Mesodermal cell (in vitro differentiated cells): ENCODE results near the gene RBMXL2. TPM values are rescaled to one million over a fixed set of nuclear protein-coding genes. Genes with fewer than 3 reads are reported as not detected.

ENCODE experiments used
- H3K27ac ChIP-seq: 2 replicates; pipeline ENCODE4 v1.7.0; 2013; ENCODE audit warnings: mild to moderate bottlenecking, low read depth, low read length, moderate library complexity; ENCODE audit not compliant: severe bottlenecking
- H3K36me3 ChIP-seq: 2 replicates; pipeline ENCODE4 v1.7.1; 2013; ENCODE audit warnings: mild to moderate bottlenecking, low read length, moderate library complexity; ENCODE audit not compliant: control insufficient read depth, insufficient read depth
- H3K4me1 ChIP-seq: one replicate; pipeline ENCODE4 v1.7.1; 2013; ENCODE audit warnings: mild to moderate bottlenecking, low read length; ENCODE audit not compliant: insufficient read depth, control insufficient read depth, poor library complexity, severe bottlenecking
- H3K4me3 ChIP-seq: 2 replicates; pipeline ENCODE4 v1.7.0; 2013; ENCODE audit warnings: low read length, control low read depth, mild to moderate bottlenecking; ENCODE audit not compliant: insufficient read depth, poor library complexity, severe bottlenecking; ENCODE audit errors: extremely low read depth
- H3K9me3 ChIP-seq: 2 replicates; pipeline ENCODE4 v1.7.1; 2013; ENCODE audit warnings: mild to moderate bottlenecking, low read length, moderate library complexity; ENCODE audit not compliant: control insufficient read depth
- WGBS, 2 experiments: methylation state at CpG; one replicate each; pipeline ENCODE4 v1.1.5; 2013; ENCODE audit warnings: missing lambda C conversion rate in 2 of 2; ENCODE audit not compliant: insufficient coverage in 2 of 2; 5-methylcytosine and 5-hydroxymethylcytosine counted together
- polyA plus RNA-seq, 2 experiments: library from polyadenylated mRNA; stranded (reverse); fragments of 50-300 nt; gene quantifications; one replicate each; pipeline ENCODE4 v1.2.3, GENCODE V29; 2013

RBMXL2 gene
- not detected for polyA plus RNA-seq (2013, experiment 1 of 2)
- polyA plus RNA-seq (2013, experiment 2 of 2), result not detected

GRCh38 chr11:7088921-7089320 lies at the start of gene RBMXL2:
Gene RBMXL2 (plus strand): TSS chr11:7088998. CDS start chr11:7089121, 123 bp downstream.
- no peaks in the 10 kb centered on the region for H3K4me1 ChIP-seq
- 95% methylated on average over 45 of the region's 45 CpGs for WGBS, 2 experiments
- H3K9me3 ChIP-seq, result no peaks in the 10 kb centered on the region
- H3K4me3 ChIP-seq, result no peak within 1 kb of the TSS
- no peaks in the 10 kb centered on the region for H3K36me3 ChIP-seq
- no peak within 1 kb of the TSS for H3K27ac ChIP-seq

DNA sequence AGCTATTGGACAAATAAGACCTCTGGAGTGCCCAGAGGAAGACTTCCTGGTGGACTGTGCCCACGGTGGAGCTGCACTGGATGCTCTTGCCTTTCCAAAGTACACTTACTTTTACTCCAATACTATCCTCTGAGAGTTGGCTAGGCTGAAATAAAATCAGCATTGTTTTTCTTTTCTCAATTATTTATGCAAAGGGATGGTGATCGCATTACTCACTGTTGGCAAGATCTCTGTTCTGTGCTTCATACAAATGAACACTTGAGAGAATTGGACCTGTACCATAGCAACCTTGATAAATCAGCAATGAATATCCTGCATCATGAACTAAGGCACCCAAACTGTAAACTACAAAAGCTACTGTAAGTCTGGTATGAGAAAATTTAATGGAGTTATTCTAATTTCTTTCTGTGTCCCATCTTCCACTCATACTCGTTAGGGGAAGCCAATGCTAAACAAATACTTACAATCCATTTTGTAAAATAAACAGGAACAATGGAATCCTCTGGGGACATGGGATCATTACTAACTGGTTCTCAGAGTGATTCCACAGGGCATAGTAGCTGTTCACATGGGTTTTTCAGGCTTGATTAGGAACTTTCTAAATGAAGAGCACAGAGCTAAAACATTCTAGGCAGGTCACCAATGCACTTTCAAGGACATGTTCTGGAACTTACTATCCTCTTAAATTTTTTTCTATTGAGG lies 42.2 kb upstream of the RBMXL2 start:
- H3K9me3 ChIP-seq, result no peaks in the 10 kb centered on the region
- 92 to 100% methylated on average over 1 to 2 of the region's 3 CpGs for WGBS, 2 experiments
- no peak overlapping the region for H3K4me3 ChIP-seq
- H3K27ac ChIP-seq, result no peak overlapping the region
- no peaks in the 10 kb centered on the region for H3K36me3 ChIP-seq
- H3K4me1 ChIP-seq, result no peaks in the 10 kb centered on the region

- no peaks in the 10 kb centered on the region for H3K36me3 ChIP-seq
- WGBS, 2 experiments, result 100% methylated on average over 1 of the region's 1 CpG; no CpG with 5 or more reads in 1 of the 2 experiments
- H3K27ac ChIP-seq, result no peak overlapping the region
- H3K4me3 ChIP-seq, result no peak overlapping the region
- H3K9me3 ChIP-seq, result no peaks in the 10 kb centered on the region
- no peaks in the 10 kb centered on the region for H3K4me1 ChIP-seq
These were observed 38.6 kb upstream of the RBMXL2 start for GRCh38 chr11:7050191-7050590.

GRCh38 chr11:7056828-7057513 lies 31.8 kb upstream of the RBMXL2 start:
- H3K9me3 ChIP-seq, result no peaks in the 10 kb centered on the region
- H3K36me3 ChIP-seq, result no peaks in the 10 kb centered on the region
- no peaks in the 10 kb centered on the region for H3K4me1 ChIP-seq
- H3K4me3 ChIP-seq, result no peak overlapping the region
- 90% methylated on average over 3 of the region's 6 CpGs; no CpG with 5 or more reads in 1 of the 2 experiments for WGBS, 2 experiments
- H3K27ac ChIP-seq, result no peak overlapping the region

DNA sequence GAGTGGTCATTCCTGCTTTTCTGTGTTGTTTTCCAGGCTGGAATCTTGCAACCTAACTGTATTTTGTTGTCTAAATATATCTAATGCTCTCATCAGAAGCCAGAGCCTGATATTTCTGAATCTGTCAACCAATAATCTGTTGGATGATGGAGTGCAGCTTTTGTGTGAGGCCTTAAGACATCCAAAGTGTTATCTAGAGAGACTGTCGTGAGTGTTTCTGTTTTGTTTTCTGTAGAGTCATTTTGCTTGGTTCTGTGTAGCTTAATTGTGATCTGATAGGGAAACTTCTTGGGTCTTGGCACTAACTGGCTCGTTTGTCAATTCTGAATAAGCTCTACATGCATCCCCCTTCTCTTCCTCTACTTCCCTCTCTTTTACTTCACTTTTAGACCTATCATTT lies 31.2 kb upstream of the RBMXL2 start:
- H3K4me1 ChIP-seq, result no peaks in the 10 kb centered on the region
- no peaks in the 10 kb centered on the region for H3K36me3 ChIP-seq
- 75 to 100% methylated on average over 1 to 2 of the region's 2 CpGs for WGBS, 2 experiments

GRCh38 chr11:7060868-7061267 lies 27.9 kb upstream of the RBMXL2 start:
- Histone ChIP-seq H3K9me3 (no peaks in the 10 kb centered on the region), H3K36me3 (no peaks in the 10 kb centered on the region), H3K4me3 (no peak overlapping the region), H3K27ac (no peak overlapping the region), H3K4me1 (no peaks in the 10 kb centered on the region)
- no CpG with 5 or more reads among the region's 1 CpG for WGBS, 2 experiments

More for the DNA sequence above, 31.2 kb upstream of the RBMXL2 start:
- no peak overlapping the region for H3K4me3 ChIP-seq
- H3K27ac ChIP-seq, result no peak overlapping the region
- no peaks in the 10 kb centered on the region for H3K9me3 ChIP-seq

GRCh38 chr11:7062534-7062933 lies 26.3 kb upstream of the RBMXL2 start:
- Histone ChIP-seq H3K4me1 (no peaks in the 10 kb centered on the region), H3K36me3 (no peaks in the 10 kb centered on the region), H3K4me3 (no peak overlapping the region), H3K9me3 (no peaks in the 10 kb centered on the region), H3K27ac (no peak overlapping the region)
- WGBS, 2 experiments, result no CpG with 5 or more reads among the region's 2 CpGs

DNA sequence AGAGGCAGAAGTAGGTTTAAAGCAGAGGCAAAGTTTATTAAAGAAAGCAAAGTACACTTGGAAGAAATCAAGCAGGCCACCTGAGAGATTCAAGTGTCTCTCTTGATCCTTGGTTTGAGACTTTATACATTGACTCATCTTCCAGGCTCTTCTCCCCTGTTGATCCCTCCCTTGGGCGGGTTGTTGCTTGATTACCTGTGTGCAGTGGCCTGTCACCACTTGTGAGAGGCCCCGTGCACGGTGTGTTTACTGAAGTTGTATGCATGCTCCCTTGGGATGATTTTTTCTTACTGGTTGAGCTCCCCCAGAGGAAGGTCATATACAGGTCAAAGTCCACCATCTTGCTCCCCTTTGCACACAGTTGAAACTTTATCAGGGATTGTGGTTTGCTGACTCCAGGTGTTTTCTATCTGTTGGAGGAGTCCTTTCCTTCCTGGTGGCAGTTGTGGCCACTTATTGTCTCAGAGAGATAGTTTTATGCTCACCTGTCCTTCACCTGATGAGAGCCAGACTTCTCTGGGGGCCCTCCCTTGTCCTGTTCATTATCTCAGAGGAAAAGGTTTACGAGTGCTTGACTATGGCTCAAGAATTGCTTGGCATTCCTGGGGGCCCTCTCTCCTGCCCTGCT lies 16.3 kb upstream of the RBMXL2 start:
- no peak overlapping the region for H3K4me3 ChIP-seq
- H3K9me3 ChIP-seq, result no peaks in the 10 kb centered on the region
- no peak overlapping the region for H3K27ac ChIP-seq
- no peaks in the 10 kb centered on the region for H3K4me1 ChIP-seq
- 71% methylated on average over 1 of the region's 4 CpGs; no CpG with 5 or more reads in 1 of the 2 experiments for WGBS, 2 experiments
- no peaks in the 10 kb centered on the region for H3K36me3 ChIP-seq

DNA sequence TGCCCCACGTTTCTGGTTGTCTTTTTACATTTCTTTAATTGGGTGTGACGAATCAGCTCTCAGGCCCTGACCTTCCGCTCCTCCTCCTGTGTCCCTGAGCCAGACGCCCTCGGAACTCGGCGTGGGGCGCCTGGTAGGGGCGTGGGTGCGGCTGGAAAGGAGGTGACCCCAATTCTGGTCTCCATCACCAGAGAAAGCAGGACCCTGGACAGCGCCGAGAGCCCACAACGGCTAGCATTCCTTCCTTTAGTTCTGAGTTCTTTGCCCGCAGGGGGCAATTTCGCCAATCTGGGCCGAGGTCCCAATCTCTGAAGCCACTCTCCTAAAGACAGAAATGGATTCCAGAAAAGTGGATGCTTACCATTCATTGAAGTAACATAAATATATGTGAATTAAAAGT lies 11.7 kb upstream of the RBMXL2 start:
- Histone ChIP-seq H3K27ac (no peak overlapping the region), H3K4me3 (no peak overlapping the region)
- WGBS, 2 experiments, result 80 to 86% methylated on average over 10 to 13 of the region's 16 CpGs

GRCh38 chr11:7079545-7080135 lies 9.2 kb upstream of the RBMXL2 start:
- 88 to 93% methylated on average over 4 to 7 of the region's 7 CpGs for WGBS, 2 experiments
- no peaks in the 10 kb centered on the region for H3K36me3 ChIP-seq
- H3K9me3 ChIP-seq, result peaks cover 4% of the 10 kb centered on the region
- H3K4me3 ChIP-seq, result no peak overlapping the region
- no peaks in the 10 kb centered on the region for H3K4me1 ChIP-seq
- H3K27ac ChIP-seq, result no peak overlapping the region

More for the DNA sequence above, 11.7 kb upstream of the RBMXL2 start:
- Histone ChIP-seq H3K9me3 (peaks cover 4% of the 10 kb centered on the region), H3K36me3 (no peaks in the 10 kb centered on the region), H3K4me1 (no peaks in the 10 kb centered on the region)
